ENCODE measurements around the gene CCT3. TPM values are rescaled to one million over a fixed set of nuclear protein-coding genes. Genes with fewer than 3 reads are reported as not detected.

The CCT3 gene
- total and polyA plus RNA-seq, 4 donors = 74.5 to 144 (median 119) TPM

GRCh38 chr1:156382561-156382960 lies 44.5 kb upstream of the CCT3 start:
- Histone ChIP-seq H3K4me3 (ENCODE audit: low read depth in 1 of 3, low read length in 3 of 3) (no peak overlapping the region), H3K27me3 (ENCODE audit: control insufficient read depth in 4 of 4, insufficient read depth in 4 of 4, low read length in 3 of 4) (no peaks in the 10 kb centered on the region), H3K9me3 (ENCODE audit: control insufficient read depth in 4 of 4, low read length in 3 of 4) (no peaks in the 10 kb centered on the region), H3K9ac (ENCODE audit: low read depth in 1 of 2, low read length in 2 of 2) (no peak overlapping the region), H3K36me3 (ENCODE audit: control insufficient read depth in 4 of 4, insufficient read depth in 3 of 4, low read depth in 1 of 4, low read length in 3 of 4) (no peaks in the 10 kb centered on the region), H3K27ac (ENCODE audit: low read depth in 1 of 2, low read length in 2 of 2) (no peak overlapping the region), H3K4me1 (ENCODE audit: control insufficient read depth in 4 of 4, insufficient read depth in 4 of 4, low read length in 3 of 4) (no peaks in the 10 kb centered on the region)
- TF ChIP-seq CTCF (IDR thresholded peaks at IDR 0.05; ENCODE audit: low read depth, low read length, missing input control) (no peak), HNF4A (conservative IDR thresholded peaks at IDR 0.05) (no peak), YY1 (IDR thresholded peaks at IDR 0.05) (no peak), HNF4G (IDR thresholded peaks at IDR 0.05) (no peak), EGR1 (IDR thresholded peaks at IDR 0.05; ENCODE audit: low read depth in 2 of 2) (no peak), FOXA1 (IDR thresholded peaks at IDR 0.05) (no peak), SP1 (IDR thresholded peaks at IDR 0.05) (no peak), GABPA (IDR thresholded peaks at IDR 0.05 in 1 of 2, conservative IDR thresholded peaks at IDR 0.05 in 1 of 2) (no peak), RAD21 (IDR thresholded peaks at IDR 0.05) (no peak), NR2F2 (IDR thresholded peaks at IDR 0.05) (no peak), ZBTB33 (IDR thresholded peaks at IDR 0.05) (no peak), RXRA (IDR thresholded peaks at IDR 0.05) (no peak), JUND (IDR thresholded peaks at IDR 0.05) (no peak), FOXA2 (IDR thresholded peaks at IDR 0.05) (no peak), TAF1 (conservative IDR thresholded peaks at IDR 0.05) (no peak)
- TF ChIP-seq, protein P1, sequence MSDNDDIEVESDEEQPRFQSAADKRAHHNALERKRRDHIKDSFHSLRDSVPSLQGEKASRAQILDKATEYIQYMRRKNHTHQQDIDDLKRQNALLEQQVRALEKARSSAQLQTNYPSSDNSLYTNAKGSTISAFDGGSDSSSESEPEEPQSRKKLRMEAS (IDR thresholded peaks at IDR 0.05) = no peak
- TF ChIP-seq, protein P2, sequence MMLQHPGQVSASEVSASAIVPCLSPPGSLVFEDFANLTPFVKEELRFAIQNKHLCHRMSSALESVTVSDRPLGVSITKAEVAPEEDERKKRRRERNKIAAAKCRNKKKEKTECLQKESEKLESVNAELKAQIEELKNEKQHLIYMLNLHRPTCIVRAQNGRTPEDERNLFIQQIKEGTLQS (IDR thresholded peaks at IDR 0.05) = no peak
- TF ChIP-seq, protein P3, sequence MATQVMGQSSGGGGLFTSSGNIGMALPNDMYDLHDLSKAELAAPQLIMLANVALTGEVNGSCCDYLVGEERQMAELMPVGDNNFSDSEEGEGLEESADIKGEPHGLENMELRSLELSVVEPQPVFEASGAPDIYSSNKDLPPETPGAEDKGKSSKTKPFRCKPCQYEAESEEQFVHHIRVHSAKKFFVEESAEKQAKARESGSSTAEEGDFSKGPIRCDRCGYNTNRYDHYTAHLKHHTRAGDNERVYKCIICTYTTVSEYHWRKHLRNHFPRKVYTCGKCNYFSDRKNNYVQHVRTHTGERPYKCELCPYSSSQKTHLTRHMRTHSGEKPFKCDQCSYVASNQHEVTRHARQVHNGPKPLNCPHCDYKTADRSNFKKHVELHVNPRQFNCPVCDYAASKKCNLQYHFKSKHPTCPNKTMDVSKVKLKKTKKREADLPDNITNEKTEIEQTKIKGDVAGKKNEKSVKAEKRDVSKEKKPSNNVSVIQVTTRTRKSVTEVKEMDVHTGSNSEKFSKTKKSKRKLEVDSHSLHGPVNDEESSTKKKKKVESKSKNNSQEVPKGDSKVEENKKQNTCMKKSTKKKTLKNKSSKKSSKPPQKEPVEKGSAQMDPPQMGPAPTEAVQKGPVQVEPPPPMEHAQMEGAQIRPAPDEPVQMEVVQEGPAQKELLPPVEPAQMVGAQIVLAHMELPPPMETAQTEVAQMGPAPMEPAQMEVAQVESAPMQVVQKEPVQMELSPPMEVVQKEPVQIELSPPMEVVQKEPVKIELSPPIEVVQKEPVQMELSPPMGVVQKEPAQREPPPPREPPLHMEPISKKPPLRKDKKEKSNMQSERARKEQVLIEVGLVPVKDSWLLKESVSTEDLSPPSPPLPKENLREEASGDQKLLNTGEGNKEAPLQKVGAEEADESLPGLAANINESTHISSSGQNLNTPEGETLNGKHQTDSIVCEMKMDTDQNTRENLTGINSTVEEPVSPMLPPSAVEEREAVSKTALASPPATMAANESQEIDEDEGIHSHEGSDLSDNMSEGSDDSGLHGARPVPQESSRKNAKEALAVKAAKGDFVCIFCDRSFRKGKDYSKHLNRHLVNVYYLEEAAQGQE (IDR thresholded peaks at IDR 0.05) = no peak
- DNase-seq (ENCODE audit: low spot score) = no peak
- 72% methylated on average over 7 of the region's 7 CpGs for WGBS

Measured in liver (tissue), 9 donors.